Stimulated activated CD4-positive, alpha-beta T cell treated with anti-CD3 and anti-CD28 coated beads, TNF-alpha, amount 100 ng/mL, for 4 hours (primary cell): Measurements from ENCODE around the gene LDB2.

ENCODE experiments used
- DNase-seq, 3 experiments: peaks; one replicate each; pipeline ENCODE4 v3.0.0-alpha.2; 2020; ENCODE audit warnings: low read depth in 3 of 3

Gene LDB2

DNA sequence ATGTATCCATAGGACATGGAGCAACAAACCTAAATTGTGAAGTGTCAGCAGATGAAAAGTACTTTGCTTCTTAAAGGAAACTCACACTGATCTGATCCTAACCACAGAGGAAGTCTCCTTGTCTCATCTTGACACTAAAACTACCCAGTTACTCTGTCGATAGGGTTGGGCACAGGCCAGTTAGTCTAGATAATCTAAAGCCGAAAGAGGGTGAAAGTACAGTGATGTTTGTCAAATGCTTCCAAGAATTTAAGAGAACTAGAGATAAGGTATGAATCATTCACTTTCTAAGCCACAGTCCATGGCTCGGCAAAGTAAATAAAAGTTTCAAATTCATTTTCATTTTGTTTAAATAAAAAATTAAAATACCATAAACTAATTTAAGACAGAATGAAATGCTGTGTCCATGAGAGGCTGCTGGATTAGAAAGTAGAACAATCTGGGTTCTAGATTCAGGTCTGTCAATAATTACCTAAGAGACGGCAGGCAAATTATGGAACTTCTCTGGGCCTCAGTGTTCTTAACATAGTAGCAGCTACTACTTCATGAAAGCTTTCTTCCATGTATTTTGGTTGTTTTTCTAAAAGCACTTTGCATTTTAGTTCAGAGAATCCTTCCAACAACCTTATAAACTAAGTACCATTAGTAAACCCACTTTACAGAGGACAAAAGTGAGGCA, 176.7 kb downstream of the LDB2 start:
- no peak for DNase-seq

- no peak for DNase-seq
Measured at GRCh38 chr4:16720761-16721160, 177.7 kb downstream of the LDB2 start.

DNA sequence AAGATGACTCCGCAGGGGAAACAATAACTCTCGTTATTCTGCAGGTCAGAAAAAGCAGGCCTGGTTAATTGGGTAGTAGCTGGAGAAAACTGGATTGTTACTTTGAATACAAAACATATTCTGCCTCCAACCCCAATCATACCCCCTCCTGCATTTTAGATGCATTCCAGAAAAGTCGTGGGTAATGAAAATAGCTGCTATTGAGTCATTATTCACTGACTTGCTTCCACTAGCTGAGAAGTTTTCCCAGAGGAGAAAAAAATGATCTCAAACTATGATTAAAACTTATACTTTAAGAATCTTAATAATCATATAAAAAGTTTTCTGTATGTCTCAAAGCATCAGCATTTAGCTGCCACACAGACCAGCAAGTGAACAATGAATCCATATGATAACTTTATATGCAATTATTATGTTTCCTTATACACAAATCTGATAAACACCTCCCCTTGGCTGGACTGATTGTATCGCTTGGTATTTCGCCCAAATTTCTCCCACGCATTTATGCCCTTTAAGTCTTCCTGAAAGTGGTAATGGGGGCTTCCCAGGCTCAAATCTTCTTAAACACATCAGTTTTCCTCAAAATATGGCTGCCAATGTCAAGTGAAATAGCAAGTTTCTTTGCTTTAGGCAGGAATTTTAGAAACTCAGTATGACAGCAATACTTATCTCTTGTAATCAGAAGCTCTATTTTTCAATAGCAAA, 181.0 kb downstream of the LDB2 start:
- DNase-seq = no peak

DNA sequence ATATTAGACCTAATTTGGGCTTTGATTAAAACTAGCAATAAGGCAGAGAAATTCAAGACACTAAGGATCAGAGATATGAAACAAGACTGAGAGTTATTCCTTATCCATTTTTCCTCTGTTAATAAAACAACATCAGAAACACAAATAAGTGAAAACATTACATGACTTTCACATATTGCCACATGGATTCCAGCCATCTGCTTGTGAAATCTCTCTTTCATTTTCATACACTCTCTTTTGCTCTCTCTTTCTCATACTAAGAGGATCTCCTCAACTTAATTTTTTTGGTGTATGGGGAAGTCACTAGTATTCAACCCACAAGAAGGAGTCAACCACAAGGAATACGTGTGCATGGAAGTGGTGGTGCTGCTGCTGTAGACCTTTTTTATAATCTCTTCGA, 183.0 kb downstream of the LDB2 start:
- no peak for DNase-seq

GRCh38 chr4:16714191-16714590, 184.3 kb downstream of the LDB2 start:
- no peak for DNase-seq

GRCh38 chr4:16713696-16714095, 184.7 kb downstream of the LDB2 start:
- DNase-seq = no peak

GRCh38 chr4:16713271-16713670, 185.2 kb downstream of the LDB2 start:
- no peak for DNase-seq

GRCh38 chr4:16710198-16710597, 188.2 kb downstream of the LDB2 start:
- no peak for DNase-seq

DNA sequence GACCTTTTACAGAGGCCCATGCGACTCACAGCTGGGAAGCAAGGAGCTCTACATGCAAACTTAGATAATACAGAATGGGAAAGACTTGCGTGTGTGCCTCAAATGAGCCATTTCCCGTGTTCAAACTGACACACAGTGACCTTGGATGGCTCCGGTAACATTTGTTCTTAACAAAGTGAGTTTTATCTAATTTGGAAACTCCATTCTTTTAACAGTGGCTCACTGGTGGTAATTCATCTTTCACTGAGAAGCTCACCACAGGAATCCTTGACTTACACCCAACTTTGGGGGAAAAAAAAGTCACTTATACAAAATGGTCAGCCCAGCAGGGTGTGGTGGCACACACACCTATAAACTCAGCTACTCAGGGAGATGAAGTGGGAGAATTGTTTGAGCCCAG, 190.6 kb downstream of the LDB2 start:
- DNase-seq = no peak

- no peak for DNase-seq
Measured at GRCh38 chr4:16706251-16706650, 192.2 kb downstream of the LDB2 start.

DNA sequence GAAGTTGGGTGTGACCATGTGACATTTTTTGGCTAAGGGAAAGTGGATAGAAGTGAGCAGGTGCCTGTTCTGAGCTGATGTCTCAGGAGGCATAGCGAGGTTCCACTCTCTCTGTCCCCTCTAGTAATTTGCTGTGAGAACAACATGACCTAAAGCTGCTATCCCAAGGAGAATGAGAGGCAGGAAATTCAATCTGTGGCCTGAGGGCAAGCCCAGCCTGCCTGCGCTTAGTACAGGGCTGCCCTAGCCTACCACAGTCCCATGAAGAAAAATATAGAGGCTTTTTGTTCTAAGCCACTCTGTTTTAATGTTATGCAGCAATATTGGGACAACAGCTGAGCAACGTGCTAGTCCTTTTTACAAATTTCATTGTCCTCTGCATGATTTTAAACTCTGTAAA, 193.1 kb downstream of the LDB2 start:
- DNase-seq = no peak

GRCh38 chr4:16704489-16704888, 194.0 kb downstream of the LDB2 start:
- no peak for DNase-seq

- no peak for DNase-seq
Measured at GRCh38 chr4:16695896-16696295, 202.5 kb downstream of the LDB2 start.

DNA sequence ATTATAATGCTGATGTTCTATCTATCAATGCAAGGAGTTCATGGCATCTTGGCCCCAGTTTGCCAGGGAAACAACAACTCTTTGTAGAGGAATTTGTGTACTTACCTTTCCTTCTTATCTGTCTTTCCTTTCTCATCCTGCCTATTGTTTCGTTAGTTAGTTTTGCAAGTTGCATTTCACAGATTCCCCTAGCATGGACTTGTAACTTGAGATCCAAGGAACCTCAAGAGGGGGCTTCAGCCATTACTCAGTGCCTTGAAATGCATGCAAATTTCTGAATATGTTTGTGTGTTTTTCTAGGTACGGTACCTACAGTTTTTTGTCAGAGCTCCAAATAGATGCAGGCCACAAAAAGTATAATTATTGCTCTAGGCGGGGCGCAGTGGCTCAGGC, 203.6 kb downstream of the LDB2 start:
- no peak for DNase-seq

DNA sequence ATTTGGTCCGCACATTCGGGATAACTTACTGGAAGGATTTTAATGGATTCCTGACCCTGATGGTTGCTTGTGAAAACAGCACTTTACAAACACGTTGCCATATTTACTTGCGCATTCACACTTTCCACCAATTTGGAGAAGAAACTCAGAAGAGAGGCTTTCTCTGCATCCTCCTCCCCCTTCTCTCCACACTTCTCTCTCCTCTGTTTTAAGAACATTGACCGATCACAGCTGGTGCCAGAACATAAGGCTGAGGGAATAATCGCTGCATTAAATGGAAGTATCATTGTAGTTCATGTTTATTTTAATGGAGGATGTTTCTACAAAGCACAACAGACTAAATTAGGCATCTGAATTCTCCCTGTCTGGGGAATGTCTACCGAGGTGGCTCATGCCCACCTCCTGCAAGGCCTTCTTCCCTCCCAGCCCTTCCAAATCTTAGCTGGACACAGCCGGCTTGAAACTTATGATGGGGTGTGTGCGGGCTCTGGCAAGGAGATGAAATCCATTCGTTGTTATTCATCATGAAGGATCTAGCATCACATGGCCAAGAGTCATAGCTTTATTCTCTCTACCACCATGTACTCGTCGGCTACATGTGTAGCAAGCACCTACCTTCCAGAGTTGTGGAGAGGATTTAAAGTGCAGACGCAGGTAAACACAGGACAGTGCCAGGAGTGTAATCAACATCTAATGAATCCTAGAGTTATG, 204.1 kb downstream of the LDB2 start:
- DNase-seq = no peak

DNA sequence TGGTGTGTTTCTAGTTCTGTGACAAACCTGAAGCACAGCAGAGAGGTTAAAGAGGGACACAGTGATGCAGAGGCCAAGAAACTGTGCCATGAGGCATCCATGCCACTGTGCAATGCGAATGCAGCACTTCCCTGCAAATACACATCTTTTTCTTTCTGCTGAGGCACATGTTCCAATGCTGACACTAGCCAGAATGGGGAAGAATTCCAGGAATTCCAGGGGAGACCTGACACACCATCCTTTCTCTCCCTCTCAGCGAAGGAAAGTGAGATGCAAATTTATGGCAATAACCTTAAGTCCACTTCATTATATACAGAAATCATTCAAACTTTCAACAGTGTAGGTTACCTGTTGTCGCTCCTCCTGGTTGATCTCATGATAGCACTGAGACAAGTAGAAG, 204.8 kb downstream of the LDB2 start:
- no peak for DNase-seq

GRCh38 chr4:16692961-16693506, 205.4 kb downstream of the LDB2 start:
- no peak for DNase-seq

DNA sequence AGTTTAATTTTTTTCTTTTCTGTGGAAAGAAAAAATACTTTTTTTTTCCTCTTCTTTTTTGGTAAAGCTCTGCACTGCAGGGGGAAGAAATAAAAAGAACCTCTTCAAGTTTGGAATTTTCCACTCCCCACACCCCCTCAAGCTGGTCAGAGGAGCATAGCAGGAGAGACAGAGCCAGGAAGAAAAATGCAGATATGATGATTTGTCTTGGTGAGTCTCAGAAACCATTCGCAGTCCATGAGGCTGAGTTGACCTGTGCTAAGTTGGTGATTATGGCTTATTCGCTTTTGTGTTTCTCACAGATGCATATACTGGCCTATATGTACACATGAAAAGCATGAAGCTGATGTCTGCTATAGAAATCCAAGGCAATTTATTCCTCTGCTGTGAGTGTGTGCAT, 205.9 kb downstream of the LDB2 start:
- DNase-seq = no peak

- no peak for DNase-seq
Measured at GRCh38 chr4:16692046-16692445, 206.4 kb downstream of the LDB2 start.

- DNase-seq = no peak
Measured at GRCh38 chr4:16691450-16691849, 207.0 kb downstream of the LDB2 start.

DNA sequence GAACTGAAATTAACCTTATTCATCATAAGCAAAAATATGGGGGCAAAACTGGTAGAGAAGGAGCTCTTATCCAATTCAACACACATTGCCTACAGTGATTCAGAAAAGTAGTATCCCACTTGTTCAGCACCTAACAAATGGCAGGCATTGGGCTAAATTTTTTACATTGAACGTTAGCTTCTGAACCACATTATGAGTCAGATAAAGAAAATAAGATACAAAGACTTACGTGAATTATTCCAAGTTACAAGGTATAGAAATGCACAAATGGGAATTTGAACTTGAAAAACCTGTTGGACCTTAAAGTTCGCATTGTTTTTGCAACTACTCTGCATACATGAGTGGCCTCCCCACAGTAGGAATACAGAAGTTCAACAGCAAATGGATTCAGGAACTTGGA, 210.6 kb downstream of the LDB2 start:
- no peak for DNase-seq

DNA sequence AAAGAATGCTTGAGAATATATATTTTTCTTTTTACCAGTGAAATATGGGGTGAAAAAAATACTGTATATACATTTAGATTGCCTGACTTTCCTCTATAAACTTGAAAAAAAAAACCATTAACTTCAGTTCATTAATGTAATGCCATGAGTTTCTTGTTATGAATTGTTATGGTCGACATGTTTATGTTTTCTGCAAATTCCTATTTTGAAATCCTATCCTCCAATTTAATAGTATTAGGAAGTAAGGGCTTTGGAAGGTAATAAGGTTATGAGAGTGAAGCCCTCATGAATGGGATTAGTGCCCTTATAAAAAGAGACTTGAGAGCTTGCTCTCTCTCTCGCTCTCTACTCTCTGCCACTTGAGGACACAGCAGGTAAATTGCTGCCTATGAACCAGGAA, 211.4 kb downstream of the LDB2 start:
- no peak for DNase-seq

GRCh38 chr4:16686195-16686594, 212.2 kb downstream of the LDB2 start:
- no peak for DNase-seq
